Psoas muscle (tissue), 8 donors: Measurements from ENCODE around the gene DBNDD2. TPM values are rescaled to one million over a fixed set of nuclear protein-coding genes. Genes with fewer than 3 reads are reported as not detected.

ENCODE experiments used
- ATAC-seq, 4 donors: fragments of 200-7000 bp; cut with Tn5 transposase; one replicate each; pipeline ENCODE4 v1.9.1; 2020; ENCODE audit warnings: moderate library complexity in 3 of 4, mild to moderate bottlenecking in 2 of 4
- DNase-seq, 2 donors: peaks; one replicate each; pipeline ENCODE4 v3.0.0-alpha.2; 2020
- H3K27ac ChIP-seq: fragments of 200-600 bp; one replicate; pipeline ENCODE4 v1.8.0; 2022
- H3K27me3 ChIP-seq, 3 donors: fragments of 200-600 bp in 1 of 3; one replicate each; pipeline versions ENCODE4 v1.6.1 to v1.8.0; 2013 to 2022; ENCODE audit warnings: low read length in 2 of 3, mild to moderate bottlenecking in 2 of 3, moderate library complexity in 1 of 3; ENCODE audit not compliant: insufficient read depth in 3 of 3
- H3K36me3 ChIP-seq, 2 donors: fragments of 200-600 bp in 1 of 2; one replicate each; pipeline versions ENCODE4 v1.6.1 to v1.8.0; 2013 to 2022; ENCODE audit warnings: low read depth in 1 of 2, mild to moderate bottlenecking in 1 of 2, moderate library complexity in 1 of 2; ENCODE audit not compliant: insufficient read depth in 1 of 2
- H3K4me1 ChIP-seq: fragments of 200-600 bp; one replicate; pipeline ENCODE4 v1.8.0; 2022
- H3K4me3 ChIP-seq: fragments of 200-600 bp; one replicate; pipeline ENCODE4 v1.8.0; 2022; ENCODE audit warnings: mild to moderate bottlenecking
- H3K9me3 ChIP-seq: fragments of 200-600 bp; one replicate; pipeline ENCODE4 v1.8.0; 2022
- CTCF ChIP-seq: fragments of 200-600 bp; IDR thresholded peaks from one replicate; pipeline ENCODE4 v1.8.0; 2022; ENCODE audit warnings: antibody characterized with exemption
- WGBS, 3 donors: extraction: QIAGEN DNeasy Blood & Tissue Kit; methylation state at CpG; one replicate each; pipeline versions ENCODE4 v1.1.6 to v1.1.7; 2013; 5-methylcytosine and 5-hydroxymethylcytosine counted together
- intact Hi-C, 2 donors: fragments of 100-400 bp; cut with DNase I; formaldehyde crosslinking; loops; one replicate each; pipeline versions ENCODE4 v1.11.0 to v1.14.2; 2022
- polyA plus RNA-seq, 3 donors: library from polyadenylated mRNA; stranded (reverse); fragments of 200-250 nt; gene quantifications; one replicate each; pipeline ENCODE4 v1.2.3, GENCODE V29; 2013
- total RNA-seq, 4 donors: library from RNA; stranded (reverse); fragmentation: NEBNext Ultra II Directional in 2 of 4; extraction: Animal tissue kit (Norgen Biotek cat#: 25700) in 2 of 4; gene quantifications; one replicate each; pipeline versions ENCODE4 v1.2.1 to v1.2.4, GENCODE V29; 2021 to 2023
- donor health status: healthy with polysubstance abuse.
- donor health status: DM: no; HTN: no; CAD: no; lungs with moderate emphysema.
- donor health status: Bipolar disorder and iron deficiency.
- donor health status: healthy.
- donor health status: DM: yes; HTN: yes; CAD: no.
- donor health status: DM: no; HTN: no; CAD: no.
- donor health status: DM: no; HTN: no; CAD: no.
- donor health status: DM: yes; HTN: yes; CAD: no.

The DBNDD2 gene
- total and polyA plus RNA-seq, 7 donors, result 108 to 230 (median 162) TPM

GRCh38 chr20:45366631-45367030 lies 41.5 kb upstream of the DBNDD2 start:
- no peak for TF ChIP-seq CTCF
- H3K4me3 ChIP-seq, result no peak overlapping the region
- DNase-seq, result no peak
- no peaks in the 10 kb centered on the region for H3K9me3 ChIP-seq
- H3K27me3 ChIP-seq, result no peaks in the 10 kb centered on the region
- WGBS, 3 donors, result 83 to 88% (median 84%) methylated on average over 11 of the region's 11 CpGs
- intact Hi-C loops, result no loop called here
- no peak overlapping the region for H3K27ac ChIP-seq
- ATAC-seq, result no peak
- peaks cover 18% of the 10 kb centered on the region for H3K4me1 ChIP-seq
- peaks cover 12 to 42% of the 10 kb centered on the region in 2 donors for H3K36me3 ChIP-seq

- Histone ChIP-seq H3K9me3 (no peaks in the 10 kb centered on the region), H3K27me3 (no peaks in the 10 kb centered on the region), H3K4me3 (no peak overlapping the region), H3K4me1 (peaks cover 18% of the 10 kb centered on the region), H3K36me3 (peaks cover 12 to 42% of the 10 kb centered on the region in 2 donors), H3K27ac (no peak overlapping the region)
- DNase-seq (no peak), ATAC-seq (no peak)
- no peak for TF ChIP-seq CTCF
- intact Hi-C loops, result no loop called here
Observed at GRCh38 chr20:45367126-45367525, 41.0 kb upstream of the DBNDD2 start.

GRCh38 chr20:45368221-45368980 lies 39.7 kb upstream of the DBNDD2 start:
- intact Hi-C loops, result no loop called here
- Histone ChIP-seq H3K27ac (no peak overlapping the region), H3K4me1 (peaks cover 13% of the 10 kb centered on the region), H3K27me3 (no peaks in the 10 kb centered on the region), H3K4me3 (no peak overlapping the region), H3K9me3 (no peaks in the 10 kb centered on the region), H3K36me3 (peaks cover 12 to 42% of the 10 kb centered on the region in 2 donors)
- TF ChIP-seq CTCF, result no peak
- DNase-seq, result no peak
- no peak for ATAC-seq
- WGBS, 3 donors, result 74 to 85% (median 79%) methylated on average over 6 of the region's 6 CpGs

- Histone ChIP-seq H3K9me3 (no peaks in the 10 kb centered on the region), H3K36me3 (peaks cover 12 to 35% of the 10 kb centered on the region in 2 donors), H3K27ac (no peak overlapping the region), H3K27me3 (no peaks in the 10 kb centered on the region), H3K4me3 (no peak overlapping the region), H3K4me1 (no peaks in the 10 kb centered on the region)
- DNase-seq (no peak), ATAC-seq (no peak)
- intact Hi-C loops, result loop anchor here (5.0 kb wide), 3 partner anchors 47 to 67 kb away; partner anchors contain the start of gene PIGT (in 1 of the 2)
- no peak for TF ChIP-seq CTCF
- 68 to 91% (median 79%) methylated on average over 3 of the region's 3 CpGs for WGBS, 3 donors
Observed at GRCh38 chr20:45370571-45371160, 37.4 kb upstream of the DBNDD2 start.
